ENCODE data around the gene KIF13A.
"Not testable (repeated sequence)": the region's sequence is repeated elsewhere in the genome, so short reads cannot be mapped to it uniquely, and the experiment has no call there.

KIF13A gene

GRCh38 chr6:17850281-17850680 lies 137.2 kb downstream of the KIF13A start:
- POLR2A ChIA-PET (ENCODE audit: low non-redundant PET): no interaction called here
- CTCF ChIA-PET: no interaction called here
- DNase-seq (ENCODE audit: low spot score): no peak
- no peak overlapping the region for H3K27ac ChIP-seq
- TF ChIP-seq, protein P1, sequence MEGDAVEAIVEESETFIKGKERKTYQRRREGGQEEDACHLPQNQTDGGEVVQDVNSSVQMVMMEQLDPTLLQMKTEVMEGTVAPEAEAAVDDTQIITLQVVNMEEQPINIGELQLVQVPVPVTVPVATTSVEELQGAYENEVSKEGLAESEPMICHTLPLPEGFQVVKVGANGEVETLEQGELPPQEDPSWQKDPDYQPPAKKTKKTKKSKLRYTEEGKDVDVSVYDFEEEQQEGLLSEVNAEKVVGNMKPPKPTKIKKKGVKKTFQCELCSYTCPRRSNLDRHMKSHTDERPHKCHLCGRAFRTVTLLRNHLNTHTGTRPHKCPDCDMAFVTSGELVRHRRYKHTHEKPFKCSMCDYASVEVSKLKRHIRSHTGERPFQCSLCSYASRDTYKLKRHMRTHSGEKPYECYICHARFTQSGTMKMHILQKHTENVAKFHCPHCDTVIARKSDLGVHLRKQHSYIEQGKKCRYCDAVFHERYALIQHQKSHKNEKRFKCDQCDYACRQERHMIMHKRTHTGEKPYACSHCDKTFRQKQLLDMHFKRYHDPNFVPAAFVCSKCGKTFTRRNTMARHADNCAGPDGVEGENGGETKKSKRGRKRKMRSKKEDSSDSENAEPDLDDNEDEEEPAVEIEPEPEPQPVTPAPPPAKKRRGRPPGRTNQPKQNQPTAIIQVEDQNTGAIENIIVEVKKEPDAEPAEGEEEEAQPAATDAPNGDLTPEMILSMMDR (conservative IDR thresholded peaks at IDR 0.05; ENCODE audit: low read depth): no peak

DNA sequence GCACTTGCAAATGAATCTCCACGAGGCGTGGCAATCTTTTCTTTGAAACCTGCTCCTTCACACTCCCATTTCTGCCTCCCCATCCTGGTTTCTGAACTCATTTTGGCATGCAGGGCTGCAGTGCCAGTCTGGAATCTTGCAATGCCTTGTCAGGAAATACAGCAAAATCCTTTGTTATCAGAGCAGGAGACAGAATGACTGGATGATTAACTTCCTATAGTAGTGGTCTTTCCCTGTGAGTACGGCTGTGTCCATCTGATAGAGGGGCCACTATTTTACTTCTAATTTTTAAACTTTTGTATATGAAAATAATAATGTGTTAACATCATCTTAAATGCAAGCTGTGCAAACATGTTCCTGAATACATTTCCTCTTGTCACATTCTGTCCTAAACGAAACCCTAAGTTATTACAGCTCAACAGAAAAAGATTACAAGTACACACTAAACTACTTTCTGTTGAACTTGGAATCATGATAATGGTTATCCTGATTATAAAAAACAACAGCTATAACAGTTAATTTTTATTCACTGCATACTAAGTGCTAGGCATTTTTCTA lies 140.2 kb downstream of the KIF13A start:
- CTCF ChIA-PET: no interaction called here
- DNase-seq (ENCODE audit: low spot score): no peak
- no peak overlapping the region for H3K27ac ChIP-seq
- TF ChIP-seq, protein P1 (conservative IDR thresholded peaks at IDR 0.05; ENCODE audit: low read depth): no peak
- POLR2A ChIA-PET (ENCODE audit: low non-redundant PET): no interaction called here

- no peak overlapping the region for H3K27ac ChIP-seq
- CTCF ChIA-PET: interaction anchor here (0.5 kb wide), 1 partner anchor 65 kb away, joined by 4 read pairs; no protein-coding TSS in a partner anchor
- TF ChIP-seq, protein P1 (conservative IDR thresholded peaks at IDR 0.05; ENCODE audit: low read depth): no peak
- no peak for DNase-seq (ENCODE audit: low spot score)
- POLR2A ChIA-PET (ENCODE audit: low non-redundant PET): no interaction called here
Measured at GRCh38 chr6:17846762-17847161, 140.7 kb downstream of the KIF13A start.

GRCh38 chr6:17845598-17845997 lies 141.8 kb downstream of the KIF13A start:
- CTCF ChIA-PET: no interaction called here

DNA sequence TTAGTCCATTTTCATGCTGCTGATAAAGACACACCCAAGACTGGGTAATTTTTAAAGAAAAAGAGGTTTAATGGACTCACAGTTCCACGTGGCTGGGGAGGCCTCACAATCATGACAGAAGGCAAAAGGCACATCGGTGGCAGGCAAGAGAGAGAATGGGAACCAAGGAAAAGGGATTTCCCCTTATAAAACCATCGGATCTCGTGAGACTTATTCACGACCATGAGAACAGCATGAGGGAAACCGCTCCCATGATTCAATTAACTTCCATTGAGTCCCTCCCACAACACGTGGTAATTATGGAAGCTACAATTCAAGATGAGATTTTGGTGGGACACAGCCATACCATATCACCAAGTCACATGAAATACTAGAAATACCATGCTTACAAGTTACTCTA lies 142.5 kb downstream of the KIF13A start:
- DNase-seq (ENCODE audit: low spot score); POLR2A ChIA-PET (ENCODE audit: low non-redundant PET); CTCF ChIA-PET; H3K27ac ChIP-seq: not testable (repeated sequence)

More at GRCh38 chr6:17845598-17845997, 141.8 kb downstream of the KIF13A start:
- POLR2A ChIA-PET (ENCODE audit: low non-redundant PET): no interaction called here
- H3K27ac ChIP-seq: no peak overlapping the region
- no peak for DNase-seq (ENCODE audit: low spot score)
- TF ChIP-seq, protein P1 (conservative IDR thresholded peaks at IDR 0.05; ENCODE audit: low read depth): no peak

GRCh38 chr6:17842934-17843821 lies 144.3 kb downstream of the KIF13A start:
- DNase-seq (ENCODE audit: low spot score): no peak
- POLR2A ChIA-PET (ENCODE audit: low non-redundant PET): no interaction called here
- TF ChIP-seq, protein P1 (conservative IDR thresholded peaks at IDR 0.05; ENCODE audit: low read depth): no peak
- no peak overlapping the region for H3K27ac ChIP-seq
- CTCF ChIA-PET: interaction anchor here (0.5 kb wide), 1 partner anchor 24 kb away, joined by 5 read pairs; no protein-coding TSS in a partner anchor

All from RWPE1 (cell line).